ENCODE measurements around the gene TBC1D5.

Gene TBC1D5

GRCh38 chr3:17585394-17586325 lies 156.8 kb downstream of the TBC1D5 start:
- TF ChIP-seq GATA2 (IDR thresholded peaks at IDR 0.05; ENCODE audit: low read depth, low read length): no peak

DNA sequence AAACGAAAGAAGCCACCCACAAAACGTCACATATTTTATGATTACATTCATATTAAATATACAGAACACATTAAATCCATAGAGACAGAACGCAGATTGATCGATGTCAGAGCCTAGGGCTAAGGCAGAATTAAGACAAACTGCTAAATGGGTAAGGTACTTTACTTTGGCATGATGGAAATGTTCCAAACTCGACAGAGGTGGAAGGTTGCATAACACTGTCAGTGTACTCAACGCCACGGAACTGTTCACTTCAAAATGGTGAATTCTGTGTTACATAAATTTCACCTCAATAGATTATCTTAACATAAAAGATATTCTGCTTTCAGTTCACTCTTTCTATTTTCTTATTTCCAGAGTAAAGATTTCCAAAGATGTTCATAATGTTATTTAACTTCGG lies 158.4 kb downstream of the TBC1D5 start:
- TF ChIP-seq GATA3 (IDR thresholded peaks at IDR 0.05; ENCODE audit: low read depth, low read length) (no peak), GATA2 (IDR thresholded peaks at IDR 0.05; ENCODE audit: low read depth, low read length) (no peak)

DNA sequence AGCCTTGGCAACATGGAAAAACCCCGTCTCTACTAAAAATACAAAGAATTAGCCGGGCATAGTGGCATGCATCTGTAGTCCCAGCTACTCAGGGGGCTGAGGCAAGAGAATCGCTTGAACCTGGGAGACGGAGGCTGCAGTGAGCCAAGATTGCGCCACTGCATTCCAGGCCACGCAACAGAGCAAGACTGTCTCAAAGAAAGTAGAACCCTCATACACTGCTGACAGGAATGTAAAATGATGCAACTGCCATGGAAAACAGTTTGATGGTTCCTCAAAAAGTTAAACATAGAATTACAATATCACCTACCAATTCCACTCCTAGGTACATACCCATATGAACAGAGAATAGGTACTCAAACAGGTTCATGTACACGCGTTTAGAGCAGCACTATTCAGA lies 158.9 kb downstream of the TBC1D5 start:
- TF ChIP-seq GATA3 (IDR thresholded peaks at IDR 0.05; ENCODE audit: low read depth, low read length) (no peak), GATA2 (IDR thresholded peaks at IDR 0.05; ENCODE audit: low read depth, low read length) (no peak)

DNA sequence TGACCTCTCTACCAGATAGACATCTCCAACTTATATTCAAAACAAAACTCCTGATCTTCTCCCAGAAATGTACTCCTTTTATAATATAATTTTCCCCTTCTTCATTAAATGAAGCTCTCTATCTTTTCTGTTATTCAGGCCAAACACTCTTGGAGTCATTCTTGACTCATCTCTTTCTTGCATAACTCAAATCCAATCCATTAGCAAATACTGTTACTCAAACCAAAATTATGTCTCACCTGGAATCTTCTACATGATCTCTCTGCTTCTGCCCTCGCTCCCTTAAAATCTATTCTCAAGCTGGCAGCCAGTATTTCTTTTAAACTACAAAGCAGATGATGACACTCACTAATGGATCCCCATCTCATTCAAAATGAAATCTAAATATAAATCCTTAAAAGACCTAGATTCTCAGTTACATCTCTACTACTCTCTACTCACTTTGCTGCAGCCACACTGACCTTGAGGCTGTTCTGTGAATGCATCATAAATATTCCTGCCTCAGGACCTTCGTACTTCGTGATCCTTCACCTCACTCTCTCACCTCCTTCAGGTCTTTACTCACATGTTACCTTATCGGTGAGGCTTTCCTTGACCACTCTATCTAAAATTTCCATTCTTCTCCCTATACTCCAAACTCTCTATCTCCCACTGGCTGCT lies 160.9 kb downstream of the TBC1D5 start:
- TF ChIP-seq GATA3 (IDR thresholded peaks at IDR 0.05; ENCODE audit: low read depth, low read length) (no peak), GATA2 (IDR thresholded peaks at IDR 0.05; ENCODE audit: low read depth, low read length) (no peak)

- TF ChIP-seq GATA2 (IDR thresholded peaks at IDR 0.05; ENCODE audit: low read depth, low read length) (no peak), GATA3 (IDR thresholded peaks at IDR 0.05; ENCODE audit: low read depth, low read length) (no peak)
Observed at GRCh38 chr3:17580901-17581300, 161.5 kb downstream of the TBC1D5 start.

DNA sequence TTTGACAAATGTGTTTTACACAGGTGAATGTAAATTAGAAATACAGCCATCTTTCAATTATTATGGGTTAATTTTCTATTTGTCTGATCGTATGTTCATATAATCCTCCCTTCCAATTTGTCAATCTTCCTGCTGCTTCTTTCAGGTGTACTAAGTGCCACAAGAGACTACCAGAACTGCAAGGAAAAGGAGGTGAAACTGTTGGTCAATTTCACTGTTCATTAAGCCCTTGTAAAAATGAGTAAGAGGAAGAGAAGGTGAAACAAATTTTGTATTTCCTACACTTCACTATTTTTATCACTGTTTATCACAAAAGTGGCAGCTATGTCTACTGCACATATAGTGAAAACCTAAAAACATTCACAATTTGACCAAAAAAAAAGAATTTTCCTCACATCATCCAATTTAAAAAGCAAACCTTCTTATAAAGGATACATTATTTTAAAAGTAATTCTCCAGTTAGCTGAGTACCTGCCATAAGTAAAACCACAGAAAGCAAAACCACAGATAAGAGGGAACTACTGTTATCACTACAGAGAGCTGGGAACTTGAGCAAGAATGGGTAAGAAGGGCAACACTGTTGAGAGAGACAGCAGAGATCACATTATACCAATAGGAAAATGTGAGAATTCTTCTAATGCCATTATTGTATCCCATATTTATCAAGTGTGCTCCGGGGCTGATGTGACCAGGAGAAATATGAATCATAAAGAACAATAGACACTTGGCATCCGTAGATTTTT lies 163.0 kb downstream of the TBC1D5 start:
- no peak for TF ChIP-seq GATA2 (IDR thresholded peaks at IDR 0.05; ENCODE audit: low read depth, low read length)
- TF ChIP-seq GATA3 (IDR thresholded peaks at IDR 0.05; ENCODE audit: low read depth, low read length): no peak

DNA sequence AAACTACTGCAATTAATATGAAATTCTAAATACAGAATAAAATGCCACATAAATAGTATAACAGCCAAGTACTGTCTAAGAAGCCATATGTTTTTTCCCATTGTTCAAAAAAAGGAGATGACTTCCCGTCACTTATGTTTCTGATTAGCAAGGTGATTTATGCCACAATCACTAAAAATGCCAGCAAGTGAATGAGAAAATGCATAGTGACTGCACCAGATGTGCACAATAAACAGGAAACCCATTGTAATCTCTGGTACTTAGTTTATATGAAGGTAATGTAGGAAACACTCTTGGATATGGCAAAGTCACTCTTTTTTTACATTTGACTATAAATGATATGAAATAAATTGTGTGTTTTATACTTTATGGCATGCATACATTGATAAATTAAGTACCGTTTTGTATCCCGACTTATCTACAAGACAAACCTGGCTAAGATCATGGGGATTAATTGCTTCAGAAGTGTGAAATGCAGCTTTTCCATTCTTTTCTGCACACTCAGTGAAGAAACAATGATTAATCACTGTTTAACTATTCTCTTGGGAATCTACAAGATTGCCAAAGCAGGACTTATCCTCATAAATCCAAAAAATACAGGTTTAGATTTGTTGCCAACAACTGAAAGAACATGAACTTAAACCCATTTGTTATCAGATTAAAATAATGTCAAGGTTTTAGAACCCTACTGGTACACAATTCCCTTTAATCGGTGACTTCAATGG lies 164.5 kb downstream of the TBC1D5 start:
- TF ChIP-seq GATA3 (IDR thresholded peaks at IDR 0.05; ENCODE audit: low read depth, low read length) (no peak), GATA2 (IDR thresholded peaks at IDR 0.05; ENCODE audit: low read depth, low read length) (no peak)

DNA sequence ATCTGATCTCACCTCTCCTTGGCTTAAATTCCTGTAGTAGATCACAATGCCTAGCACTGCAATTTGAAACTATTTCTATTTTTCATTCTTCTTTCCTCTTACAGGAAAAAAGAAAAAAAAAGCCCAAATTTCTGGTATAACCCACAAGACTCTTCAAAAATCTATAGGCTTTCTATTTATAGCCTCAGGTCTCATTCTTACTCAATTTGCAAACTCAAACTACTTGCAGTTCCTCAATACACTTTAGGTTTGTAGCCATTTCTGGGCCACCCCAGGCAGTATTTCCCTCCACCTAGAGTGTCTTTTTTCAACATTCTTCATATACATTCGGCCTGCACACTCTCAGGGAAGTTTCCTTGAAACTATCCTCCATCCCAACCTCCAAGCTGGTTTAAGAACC lies 169.0 kb downstream of the TBC1D5 start:
- TF ChIP-seq GATA2 (IDR thresholded peaks at IDR 0.05; ENCODE audit: low read depth, low read length): no peak
- TF ChIP-seq GATA3 (IDR thresholded peaks at IDR 0.05; ENCODE audit: low read depth, low read length): no peak

DNA sequence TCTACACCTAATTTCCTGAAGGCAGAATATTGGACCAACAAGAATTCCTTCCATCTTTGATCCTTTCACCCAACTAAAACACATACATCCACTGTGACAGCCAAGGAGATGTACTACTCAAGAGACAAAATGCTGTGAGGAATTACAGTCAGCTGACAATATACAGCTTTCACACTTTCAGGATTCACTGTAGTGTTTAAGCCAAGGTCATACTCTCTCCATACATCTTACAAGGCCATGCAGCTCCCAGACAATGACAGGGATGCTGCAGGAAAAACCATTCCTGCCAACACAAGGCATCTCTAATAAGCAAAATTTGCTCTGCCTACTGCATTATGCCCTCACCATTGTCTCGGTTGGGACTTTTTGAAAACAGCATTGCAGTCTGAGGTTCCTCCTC lies 170.7 kb downstream of the TBC1D5 start:
- TF ChIP-seq GATA2 (IDR thresholded peaks at IDR 0.05; ENCODE audit: low read depth, low read length) (no peak), GATA3 (IDR thresholded peaks at IDR 0.05; ENCODE audit: low read depth, low read length) (no peak)

- TF ChIP-seq GATA3 (IDR thresholded peaks at IDR 0.05; ENCODE audit: low read depth, low read length) (no peak), GATA2 (IDR thresholded peaks at IDR 0.05; ENCODE audit: low read depth, low read length) (no peak)
Observed at GRCh38 chr3:17562845-17563244, 179.6 kb downstream of the TBC1D5 start.

GRCh38 chr3:17558565-17558964 lies 183.9 kb downstream of the TBC1D5 start:
- no peak for TF ChIP-seq GATA2 (IDR thresholded peaks at IDR 0.05; ENCODE audit: low read depth, low read length)
- no peak for TF ChIP-seq GATA3 (IDR thresholded peaks at IDR 0.05; ENCODE audit: low read depth, low read length)

DNA sequence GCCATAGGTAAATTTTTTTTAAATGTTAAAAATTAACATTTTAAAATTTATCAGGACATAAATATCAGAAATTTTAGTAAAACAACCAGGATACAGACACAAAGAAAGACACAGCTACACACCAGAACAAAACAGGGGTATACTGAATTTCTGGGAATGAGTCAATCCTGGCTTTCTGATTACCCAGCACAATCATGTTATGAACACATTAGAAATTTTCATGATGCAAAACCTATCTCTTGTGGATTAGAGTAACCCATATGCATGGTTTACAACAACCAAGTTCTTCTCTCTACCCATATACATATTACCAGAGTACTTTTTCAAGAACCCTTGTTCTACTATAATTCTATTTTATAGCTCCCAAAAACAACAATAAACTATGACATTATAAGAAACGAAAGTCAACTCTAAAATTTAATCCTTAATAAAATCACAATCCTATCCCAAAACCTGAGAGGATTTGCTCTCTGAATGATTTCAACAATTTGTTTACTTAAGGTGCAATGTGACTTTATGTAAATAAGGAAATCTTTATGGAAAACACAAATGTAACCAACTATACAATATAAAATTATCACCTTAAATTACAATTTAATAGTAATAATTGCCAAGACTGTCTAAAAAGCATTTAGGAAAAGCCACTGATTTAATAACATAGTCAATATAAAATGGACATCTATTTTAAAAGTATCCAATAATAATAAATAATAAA lies 184.5 kb downstream of the TBC1D5 start:
- TF ChIP-seq GATA3 (IDR thresholded peaks at IDR 0.05; ENCODE audit: low read depth, low read length) (no peak), GATA2 (IDR thresholded peaks at IDR 0.05; ENCODE audit: low read depth, low read length) (no peak)

DNA sequence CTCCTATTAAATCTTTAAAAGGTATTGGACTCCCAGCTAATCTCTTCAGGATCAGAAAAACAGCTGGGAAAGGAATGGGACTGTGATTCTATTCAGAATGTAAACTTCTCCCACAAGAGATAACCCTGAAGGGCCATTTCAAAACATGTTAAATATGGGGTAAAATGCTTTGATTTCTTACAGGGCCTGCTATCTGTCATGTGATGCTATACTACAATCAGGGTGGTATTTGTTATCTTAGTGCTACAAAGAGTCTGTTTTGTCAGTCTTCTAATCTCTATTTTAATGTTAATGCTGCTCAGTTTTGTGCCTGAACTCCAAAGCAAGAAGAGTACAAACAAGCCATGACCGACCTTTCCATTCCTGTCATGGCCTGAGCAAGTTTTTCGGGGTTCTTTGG lies 186.9 kb downstream of the TBC1D5 start:
- TF ChIP-seq GATA2 (IDR thresholded peaks at IDR 0.05; ENCODE audit: low read depth, low read length): no peak
- no peak for TF ChIP-seq GATA3 (IDR thresholded peaks at IDR 0.05; ENCODE audit: low read depth, low read length)
